ENCODE results near the gene SHD.

DNA sequence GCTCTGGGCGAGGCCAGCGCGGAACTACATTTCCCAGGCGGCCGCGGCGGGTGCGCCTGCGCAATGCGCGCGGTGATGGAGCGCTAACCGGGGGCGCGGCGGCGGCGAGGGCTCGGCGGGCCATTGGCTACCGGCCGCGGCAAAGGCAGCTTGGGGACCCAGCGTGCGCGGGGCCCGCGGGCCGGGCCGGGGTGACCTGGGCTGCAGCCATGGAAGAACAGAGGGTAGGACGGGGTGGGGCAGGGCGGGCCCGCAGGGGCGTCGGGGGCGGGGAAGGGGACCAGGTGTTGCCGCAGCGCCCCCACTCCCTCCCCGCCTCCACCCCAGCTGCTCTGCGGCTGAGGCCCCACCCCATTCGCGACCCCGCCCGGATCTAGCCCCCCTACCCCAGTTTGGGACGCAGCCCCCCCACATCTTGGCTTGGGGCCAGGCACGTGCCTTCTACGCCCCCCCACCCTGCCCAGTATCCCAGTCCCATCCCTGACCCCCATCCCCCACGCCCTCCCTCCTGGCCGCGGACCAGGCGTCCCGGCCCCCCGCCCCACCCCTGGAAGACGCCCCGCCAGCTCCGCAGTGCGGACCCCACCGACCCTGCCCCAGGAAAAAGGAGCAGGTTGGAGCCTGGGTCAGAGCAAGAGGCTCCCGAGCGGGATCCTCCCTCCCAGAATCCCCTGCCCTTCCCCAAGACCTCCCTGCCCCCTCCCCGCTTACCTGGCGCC lies 25.6 kb downstream of the SHD start, which contains the start of gene FSD1:
- TF ChIP-seq CHD7 (IDR thresholded peaks at IDR 0.05; ENCODE audit: insufficient replicate concordance, low read length) (no peak), SP1 (IDR thresholded peaks at IDR 0.05; ENCODE audit: low read depth, low read length) (no peak)
